A673 (cell line): ENCODE measurements around the gene ZNF566.

Source experiments
- EZH2 ChIP-seq: fragments of 200-600 bp; sonication (generic); IDR thresholded peaks from 2 replicates; pipeline ENCODE4 v1.6.1; 2017; ENCODE audit warnings: borderline replicate concordance, low read depth, mild to moderate bottlenecking, mixed read lengths, antibody characterized with exemption, low read length; ENCODE audit not compliant: poor library complexity, severe bottlenecking
- TF ChIP-seq, protein P1 (sequence below): fragments of 300-800, 200-600 bp; sonication (generic); conservative IDR thresholded peaks from 2 replicates; pipeline ENCODE4 v1.5.1; 2017; ENCODE audit warnings: low read depth, mild to moderate bottlenecking, antibody characterized with exemption, low read length, moderate library complexity, mixed read lengths

DNA sequence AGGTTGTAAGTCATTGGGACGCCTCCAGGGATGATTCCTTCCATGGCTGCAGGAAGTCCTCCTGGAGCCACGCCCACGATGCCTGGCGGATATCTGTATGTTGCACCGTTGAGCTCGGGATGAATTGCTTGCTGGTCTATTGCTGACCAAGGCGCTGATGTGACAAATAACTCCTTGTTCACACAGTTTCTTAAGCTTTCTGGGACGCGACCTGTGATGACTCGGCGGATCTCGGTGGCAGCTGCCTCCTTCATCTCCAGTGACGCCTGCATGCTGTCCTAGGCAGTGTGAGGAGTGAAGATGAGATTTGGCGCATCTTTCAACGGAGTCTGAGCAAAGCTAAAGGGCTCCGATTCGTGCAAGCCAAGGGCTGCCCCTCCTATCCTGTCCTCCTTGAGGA, 7.6 kb upstream of the ZNF566 start:
- TF ChIP-seq, protein P1, sequence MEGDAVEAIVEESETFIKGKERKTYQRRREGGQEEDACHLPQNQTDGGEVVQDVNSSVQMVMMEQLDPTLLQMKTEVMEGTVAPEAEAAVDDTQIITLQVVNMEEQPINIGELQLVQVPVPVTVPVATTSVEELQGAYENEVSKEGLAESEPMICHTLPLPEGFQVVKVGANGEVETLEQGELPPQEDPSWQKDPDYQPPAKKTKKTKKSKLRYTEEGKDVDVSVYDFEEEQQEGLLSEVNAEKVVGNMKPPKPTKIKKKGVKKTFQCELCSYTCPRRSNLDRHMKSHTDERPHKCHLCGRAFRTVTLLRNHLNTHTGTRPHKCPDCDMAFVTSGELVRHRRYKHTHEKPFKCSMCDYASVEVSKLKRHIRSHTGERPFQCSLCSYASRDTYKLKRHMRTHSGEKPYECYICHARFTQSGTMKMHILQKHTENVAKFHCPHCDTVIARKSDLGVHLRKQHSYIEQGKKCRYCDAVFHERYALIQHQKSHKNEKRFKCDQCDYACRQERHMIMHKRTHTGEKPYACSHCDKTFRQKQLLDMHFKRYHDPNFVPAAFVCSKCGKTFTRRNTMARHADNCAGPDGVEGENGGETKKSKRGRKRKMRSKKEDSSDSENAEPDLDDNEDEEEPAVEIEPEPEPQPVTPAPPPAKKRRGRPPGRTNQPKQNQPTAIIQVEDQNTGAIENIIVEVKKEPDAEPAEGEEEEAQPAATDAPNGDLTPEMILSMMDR: no peak
- no peak for TF ChIP-seq EZH2
